H1 (cell line): ENCODE results near the gene GDF15. TPM values are rescaled to one million over a fixed set of nuclear protein-coding genes. Genes with fewer than 3 reads are reported as not detected.

ENCODE experiments used
- CTCF ChIA-PET: fragments of 300-600 bp; sonication (Branson Sonifier 250); formaldehyde crosslinking; loops from one replicate; lab custom pipeline; 2021; ENCODE audit not compliant: partially characterized antibody; lab: Charles Lee
- POLR2A ChIA-PET: fragments of 300-600 bp; sonication (Branson Sonifier 250); formaldehyde crosslinking; loops from one replicate; lab custom pipeline; 2021; ENCODE audit warnings: inconsistent platforms; ENCODE audit not compliant: partially characterized antibody; lab: Charles Lee
- DNase-seq, 2 experiments: peaks; one replicate each; pipeline versions ENCODE4 v3.0.0 to v3.0.0-alpha.2; 2010 to 2022; ENCODE audit warnings: low spot score in 2 of 2, low read depth in 1 of 2, mixed read lengths in 1 of 2
- FAIRE-seq: peaks from 2 replicates; lab custom pipeline; 2011; peaks lifted over from hg19 to GRCh38; lab: Jason Lieb, UNC
- H2AFZ ChIP-seq: 2 replicates; pipeline ENCODE4 v1.8.1; 2012; ENCODE audit warnings: low read length, inconsistent platforms
- H2AK5ac ChIP-seq: 2 replicates; pipeline ENCODE4 v1.6.1; 2013; ENCODE audit warnings: low read depth, low read length
- H2BK120ac ChIP-seq: replicated peaks from 2 replicates; pipeline ENCODE3; 2013; ENCODE audit warnings: low read depth, low read length, inconsistent platforms
- H2BK12ac ChIP-seq: 2 replicates; pipeline ENCODE4 v1.6.1; 2013; ENCODE audit warnings: low read depth, low read length
- H2BK15ac ChIP-seq: 2 replicates; pipeline ENCODE4 v1.6.1; 2013; ENCODE audit warnings: low read length
- H2BK20ac ChIP-seq: 2 replicates; pipeline ENCODE4 v1.6.1; 2013; ENCODE audit warnings: low read length
- H2BK5ac ChIP-seq: 2 replicates; pipeline ENCODE4 v1.6.1; 2013; ENCODE audit warnings: low read depth, low read length
- H3K14ac ChIP-seq: 2 replicates; pipeline ENCODE4 v1.6.1; 2013; ENCODE audit warnings: inconsistent platforms; ENCODE audit not compliant: insufficient read length
- H3K18ac ChIP-seq: 2 replicates; pipeline ENCODE4 v1.6.1; 2013; ENCODE audit warnings: low read length; ENCODE audit errors: extremely low read depth
- H3K23ac ChIP-seq: 2 replicates; pipeline ENCODE4 v1.6.1; 2013; ENCODE audit warnings: inconsistent platforms; ENCODE audit not compliant: insufficient read length
- H3K23me2 ChIP-seq: 2 replicates; pipeline ENCODE4 v1.6.1; 2013; ENCODE audit warnings: low read depth, low read length
- H3K27ac ChIP-seq: 2 replicates; pipeline ENCODE4 v1.6.1; 2011; ENCODE audit warnings: low read depth, low read length, inconsistent platforms
- H3K27me3 ChIP-seq, 4 experiments: replicated peaks in 1 of 4; 1 replicate in 1 of 4; 2 replicates in 3 of 4; pipeline versions ENCODE4 v1.6.1 to v1.8.1; 2011 to 2013; ENCODE audit warnings: low read length in 3 of 4, mild to moderate bottlenecking in 3 of 4, inconsistent platforms in 2 of 4, mixed read lengths in 2 of 4, moderate library complexity in 1 of 4; ENCODE audit not compliant: control insufficient read depth in 3 of 4, insufficient read depth in 3 of 4; ENCODE audit errors: extremely low read depth in 1 of 4
- H3K36me3 ChIP-seq, 4 experiments: 2 replicates each; pipeline versions ENCODE4 v1.6.1 to v1.8.1; 2011 to 2013; ENCODE audit warnings: mild to moderate bottlenecking in 4 of 4, low read length in 3 of 4, moderate library complexity in 2 of 4, control low read depth in 1 of 4, inconsistent platforms in 1 of 4; ENCODE audit not compliant: insufficient read depth in 4 of 4, control insufficient read depth in 2 of 4
- H3K4ac ChIP-seq: replicated peaks from 2 replicates; pipeline ENCODE3; 2013; ENCODE audit warnings: low read length, low read depth, mixed read lengths, inconsistent platforms; ENCODE audit not compliant: insufficient read length
- H3K4me1 ChIP-seq, 4 experiments: replicated peaks in 1 of 4; 1 replicate in 1 of 4; 2 replicates in 3 of 4; pipeline versions ENCODE4 v1.6.1 to v1.8.1; 2011 to 2013; ENCODE audit warnings: low read length in 3 of 4, inconsistent platforms in 2 of 4, mixed read lengths in 1 of 4; ENCODE audit not compliant: insufficient read depth in 4 of 4, control insufficient read depth in 3 of 4
- H3K4me2 ChIP-seq, 2 experiments: 2 replicates each; pipeline versions ENCODE4 v1.6.1 to v1.8.1; 2011 to 2013; ENCODE audit warnings: low read depth in 2 of 2, low read length in 2 of 2, control low read depth in 1 of 2, inconsistent platforms in 1 of 2, mild to moderate bottlenecking in 1 of 2; ENCODE audit not compliant: insufficient read depth in 1 of 2
- H3K4me3 ChIP-seq, 4 experiments: fragments of 200-600, 300-600 bp in 1 of 4; sonication (generic), shearing (Covaris generic), sonication (Bioruptor Twin) in 1 of 4; 2 replicates each; pipeline versions ENCODE4 v1.5.1 to v1.8.1; 2011 to 2016; ENCODE audit warnings: low read length in 4 of 4, low read depth in 3 of 4, control low read depth in 2 of 4, inconsistent platforms in 2 of 4, mild to moderate bottlenecking in 2 of 4, mixed read lengths in 1 of 4, moderate library complexity in 1 of 4; ENCODE audit not compliant: insufficient read depth in 2 of 4; ENCODE audit errors: extremely low read depth in 1 of 4
- H3K56ac ChIP-seq: replicated peaks from 2 replicates; pipeline ENCODE3; 2013; ENCODE audit warnings: low read depth, mild to moderate bottlenecking, mixed read lengths, low read length, inconsistent platforms; ENCODE audit not compliant: insufficient read length
- H3K79me1 ChIP-seq: 2 replicates; pipeline ENCODE4 v1.6.1; 2013; ENCODE audit warnings: low read depth, low read length, control low read depth
- H3K79me2 ChIP-seq, 2 experiments: 2 replicates each; pipeline versions ENCODE4 v1.6.1 to v1.8.1; 2012 to 2013; ENCODE audit warnings: low read length in 2 of 2, mild to moderate bottlenecking in 2 of 2, inconsistent platforms in 1 of 2; ENCODE audit not compliant: insufficient read depth in 2 of 2, control insufficient read depth in 1 of 2
- H3K9ac ChIP-seq, 4 experiments: replicated peaks in 1 of 4; 1 replicate in 1 of 4; 2 replicates in 3 of 4; pipeline versions ENCODE4 v1.6.1 to v1.8.1; 2011 to 2013; ENCODE audit warnings: low read depth in 3 of 4, low read length in 3 of 4, control low read depth in 2 of 4, mild to moderate bottlenecking in 2 of 4, moderate library complexity in 2 of 4, inconsistent platforms in 1 of 4; ENCODE audit errors: extremely low read depth in 1 of 4
- H3K9me3 ChIP-seq, 2 experiments: 2 replicates each; pipeline versions ENCODE4 v1.6.1 to v1.8.1; 2012 to 2013; ENCODE audit warnings: mild to moderate bottlenecking in 2 of 2, moderate library complexity in 2 of 2, control low read depth in 1 of 2, inconsistent platforms in 1 of 2, low read depth in 1 of 2, low read length in 1 of 2, mixed read lengths in 1 of 2; ENCODE audit not compliant: insufficient read depth in 2 of 2
- H4K20me1 ChIP-seq, 2 experiments: replicated peaks in 1 of 2; 2 replicates each; pipeline versions ENCODE3 to v1.8.1; 2011 to 2013; ENCODE audit warnings: inconsistent platforms in 2 of 2, low read length in 2 of 2, mild to moderate bottlenecking in 1 of 2; ENCODE audit not compliant: insufficient read depth in 2 of 2, control insufficient read depth in 1 of 2
- H4K5ac ChIP-seq: 2 replicates; pipeline ENCODE4 v1.6.1; 2013; ENCODE audit warnings: low read length, low read depth, mixed read lengths, inconsistent platforms; ENCODE audit not compliant: insufficient read length
- H4K8ac ChIP-seq: 2 replicates; pipeline ENCODE4 v1.8.0; 2013; ENCODE audit warnings: mild to moderate bottlenecking, moderate library complexity, low read length, inconsistent platforms; ENCODE audit not compliant: insufficient read depth; ENCODE audit errors: extremely low read depth
- H4K91ac ChIP-seq: replicated peaks from 2 replicates; pipeline ENCODE3; 2013; ENCODE audit warnings: low read length, mixed read lengths, inconsistent platforms; ENCODE audit not compliant: insufficient read length
- ATF2 ChIP-seq: IDR thresholded peaks from 2 replicates; pipeline ENCODE4 v1.6.1; 2012; ENCODE audit warnings: low read length, inconsistent platforms
- BACH1 ChIP-seq: IDR thresholded peaks from 2 replicates; pipeline ENCODE4 v1.6.1; 2012; ENCODE audit warnings: low read length, improper control_type of control experiment
- CEBPB ChIP-seq: IDR thresholded peaks from 2 replicates; pipeline ENCODE4 v1.6.1; 2012; ENCODE audit warnings: low read depth, low read length
- EZH2 ChIP-seq: fragments of 200-600 bp; sonication (generic); IDR thresholded peaks from 2 replicates; pipeline ENCODE4 v1.7.1; 2012; ENCODE audit warnings: low read depth, mild to moderate bottlenecking, moderate library complexity, low read length, inconsistent platforms; ENCODE audit not compliant: severe bottlenecking
- HDAC6 ChIP-seq: IDR thresholded peaks from one replicate; pipeline ENCODE4 v1.7.1; 2012; ENCODE audit warnings: low read depth, mild to moderate bottlenecking, inconsistent platforms, low read length, moderate library complexity
- JUN ChIP-seq: IDR thresholded peaks from 2 replicates; pipeline ENCODE4 v1.6.1; 2011; ENCODE audit warnings: low read depth, mild to moderate bottlenecking, improper control_type of control experiment, low read length
- POLR2AphosphoS5 ChIP-seq: IDR thresholded peaks from 2 replicates; pipeline ENCODE4 v1.6.1; 2011; ENCODE audit warnings: low read depth, low read length
- POU5F1 ChIP-seq: IDR thresholded peaks from 2 replicates; pipeline ENCODE4 v1.6.1; 2011; ENCODE audit warnings: low read depth, mild to moderate bottlenecking, low read length, moderate library complexity
- RAD21 ChIP-seq, 2 experiments: IDR thresholded peaks in 1 of 2; conservative IDR thresholded peaks in 1 of 2; 2 replicates each; pipeline ENCODE4 v1.6.1; 2011; ENCODE audit warnings: low read depth in 2 of 2, low read length in 2 of 2, improper control_type of control experiment in 1 of 2, inconsistent platforms in 1 of 2, mild to moderate bottlenecking in 1 of 2, moderate library complexity in 1 of 2
- RNF2 ChIP-seq: fragments of 200-900, 300-1000 bp; sonication (generic); IDR thresholded peaks from 2 replicates; pipeline ENCODE4 v1.7.1; 2016; ENCODE audit warnings: borderline replicate concordance, low read depth, mild to moderate bottlenecking, antibody characterized with exemption, low read length; ENCODE audit not compliant: poor library complexity, severe bottlenecking; ENCODE audit errors: missing control alignments
- SIX5 ChIP-seq: IDR thresholded peaks from 2 replicates; pipeline ENCODE4 v1.6.1; 2011; ENCODE audit warnings: mild to moderate bottlenecking, low read depth, low read length
- TBP ChIP-seq: IDR thresholded peaks from 2 replicates; pipeline ENCODE4 v1.6.1; 2011; ENCODE audit warnings: low read depth, low read length, improper control_type of control experiment
- WGBS, 2 experiments: shearing (Covaris generic) in 1 of 2; methylation state at CpG; one replicate each; pipeline versions ENCODE4 v1.1.6 to v1.1.7; 2013 to 2015; ENCODE audit warnings: low lambda C conversion rate in 2 of 2, mixed read lengths in 2 of 2, inconsistent platforms in 1 of 2, low coverage in 1 of 2, missing lambda C conversion rate in 1 of 2; ENCODE audit not compliant: insufficient replicate concordance in 2 of 2, insufficient coverage in 1 of 2, insufficient read length in 1 of 2; ENCODE audit errors: extremely low coverage in 1 of 2, missing lambda C conversion rate in 1 of 2; 5-methylcytosine and 5-hydroxymethylcytosine counted together
- polyA plus RNA-seq, 7 experiments: library from polyadenylated mRNA; depleted of rRNA in 3 of 7; stranded (reverse) in 5 of 7; unstranded in 2 of 7; fragments of >200 nt in 5 of 7; fragments of 200-250 nt in 2 of 7; gene quantifications; 1 replicate in 5 of 7; 2 replicates in 1 of 7; 4 replicates in 1 of 7; pipeline versions ENCODE4 v1.2.1 to v1.2.3, GENCODE V29; 2011 to 2013; ENCODE audit warnings: missing spikeins in 2 of 7, mixed read lengths in 2 of 7
- total RNA-seq: library from RNA; stranded (reverse); fragmentation: NEBNext Ultra II Directional; extraction: Animal tissue kit (Norgen Biotek cat#: 25700); gene quantifications from 2 replicates; pipeline ENCODE4 v1.2.1, GENCODE V29; 2021

GDF15 gene
- total and polyA plus RNA-seq, 2 of the 8 experiments (the other 6 are each of a cell fraction or from before 2014, with no cell fraction given), result 4.1 to 8.5 TPM

- ChIA-PET CTCF (interaction anchor here (1.3 kb wide), 1 partner anchor 45 kb away, joined by 3 read pairs; no protein-coding TSS in a partner anchor), POLR2A (interaction anchor here (0.8 to 3.8 kb wide), 5 partner anchors 8 to 134 kb away, joined by 4 to 27 read pairs (median 5); partner anchors contain the start of gene ISYNA1)
- H3K4me2 ChIP-seq, result no peak overlapping the region
- DNase-seq, result no peak
- no peak overlapping the region for H3K4me3 ChIP-seq
- WGBS, 2 experiments, result 91% methylated on average over 8 of the region's 8 CpGs; no CpG with 5 or more reads in 1 of the 2 experiments
- H2AK5ac ChIP-seq, result no peak overlapping the region
- no peaks in the 10 kb centered on the region for H3K36me3 ChIP-seq
- no peaks in the 10 kb centered on the region for H3K9me3 ChIP-seq
- H3K23me2 ChIP-seq, result peaks cover 6% of the 10 kb centered on the region; the same call in 1 of the 2 replicates
- H2AFZ ChIP-seq, result no peak overlapping the region
- no peak overlapping the region for H2BK20ac ChIP-seq
- H3K79me2 ChIP-seq, result peaks cover 0 to 4% of the 10 kb centered on the region in 2 experiments; a peak in 1 of 4 replicates
- peaks cover 0 to 36% (median 26%) of the 10 kb centered on the region in 4 experiments; a peak in 6 of 7 replicates for H3K4me1 ChIP-seq
- no peak overlapping the region for H3K14ac ChIP-seq
- FAIRE-seq, result no peak
- no peak overlapping the region for H3K4ac ChIP-seq
- H4K91ac ChIP-seq, result no peak overlapping the region
- no peak overlapping the region for H3K56ac ChIP-seq
- H3K18ac ChIP-seq, result no peak overlapping the region
- H4K20me1 ChIP-seq, result peaks cover 4 to 15% of the 10 kb centered on the region in 2 experiments
- no peak overlapping the region for H2BK120ac ChIP-seq
- H2BK5ac ChIP-seq, result no peak overlapping the region
- peaks cover 3% of the 10 kb centered on the region; the same call in 1 of the 2 replicates for H3K79me1 ChIP-seq
- H4K8ac ChIP-seq, result no peak overlapping the region
- H3K9ac ChIP-seq, result no peak overlapping the region
- no peak overlapping the region for H4K5ac ChIP-seq
- no peak overlapping the region for H2BK12ac ChIP-seq
- no peaks in the 10 kb centered on the region; a peak in 2 of 7 replicates for H3K27me3 ChIP-seq
- no peak overlapping the region for H3K27ac ChIP-seq
- no peak overlapping the region for H3K23ac ChIP-seq
- H2BK15ac ChIP-seq, result no peak overlapping the region
- no peak for TF ChIP-seq ATF2
- no peak for TF ChIP-seq RNF2
- TF ChIP-seq RAD21 (IDR thresholded peaks at IDR 0.05 in 1 of 2, conservative IDR thresholded peaks at IDR 0.05 in 1 of 2; ENCODE audit: low read depth in 2 of 2, low read length in 2 of 2), result no peak
- no peak for TF ChIP-seq HDAC6
- TF ChIP-seq JUN, result no peak
- TF ChIP-seq BACH1, result no peak
- no peak for TF ChIP-seq EZH2
- no peak for TF ChIP-seq SIX5
- no peak for TF ChIP-seq CEBPB
- no peak for TF ChIP-seq POLR2AphosphoS5
- no peak for TF ChIP-seq TBP
- TF ChIP-seq POU5F1, result no peak
These were observed 40.4 kb downstream of the GDF15 start for GRCh38 chr19:18426416-18426767.
